H54 (cell line): Measurements from ENCODE around the gene CDKN2B-AS1.

Source experiments
- DNase-seq: peaks from one replicate; pipeline ENCODE4 v3.0.0; 2011; ENCODE audit warnings: low spot score, mixed read lengths; ENCODE audit not compliant: insufficient read length
- FAIRE-seq: peaks from 3 replicates; lab custom pipeline; 2011; peaks lifted over from hg19 to GRCh38; lab: Jason Lieb, UNC
- POLR2A ChIP-seq: IDR thresholded peaks from 2 replicates; pipeline ENCODE4 v1.6.1; 2011; ENCODE audit warnings: low read depth, mild to moderate bottlenecking, low read length

The CDKN2B-AS1 gene

DNA sequence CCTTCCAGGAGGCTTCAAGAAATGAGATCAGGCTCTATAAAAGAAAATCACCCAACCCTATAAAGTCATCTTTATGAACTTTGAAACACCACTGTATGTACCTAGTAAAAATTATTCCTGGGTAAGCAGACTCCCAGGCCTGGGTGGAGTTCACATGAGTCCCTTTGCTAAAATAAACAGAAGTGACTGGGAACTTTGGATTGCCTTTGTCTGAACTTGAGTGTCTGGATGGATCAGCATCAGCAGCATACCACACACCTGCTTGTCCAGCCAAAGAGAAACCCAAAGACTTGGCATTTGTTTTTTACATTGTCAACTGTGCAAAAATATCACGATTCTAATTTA, 94.1 kb downstream of the CDKN2B-AS1 start:
- FAIRE-seq (no peak), DNase-seq (no peak)

DNA sequence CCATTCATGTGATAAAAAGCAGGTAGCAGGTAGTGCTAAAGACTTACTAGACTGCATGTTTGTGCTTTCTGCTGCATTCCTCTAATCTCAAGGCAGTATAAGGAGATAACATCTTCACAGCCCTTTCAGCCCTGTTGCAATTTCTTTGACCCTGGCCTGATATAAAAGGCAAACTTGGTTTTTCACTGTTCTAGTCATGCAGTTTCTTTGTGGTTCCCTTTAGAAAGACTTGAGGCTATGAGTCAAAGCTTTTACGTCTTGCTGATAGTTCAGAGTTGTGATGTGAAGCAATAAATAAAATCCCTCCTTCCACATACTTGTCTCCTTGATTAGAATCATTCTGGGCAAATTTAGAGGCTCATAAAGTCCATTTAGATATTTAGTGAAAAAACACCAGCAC, 103.1 kb downstream of the CDKN2B-AS1 start:
- no peak for TF ChIP-seq POLR2A
- DNase-seq (no peak), FAIRE-seq (no peak)

More for the DNA sequence above, 94.1 kb downstream of the CDKN2B-AS1 start:
- no peak for TF ChIP-seq POLR2A

DNA sequence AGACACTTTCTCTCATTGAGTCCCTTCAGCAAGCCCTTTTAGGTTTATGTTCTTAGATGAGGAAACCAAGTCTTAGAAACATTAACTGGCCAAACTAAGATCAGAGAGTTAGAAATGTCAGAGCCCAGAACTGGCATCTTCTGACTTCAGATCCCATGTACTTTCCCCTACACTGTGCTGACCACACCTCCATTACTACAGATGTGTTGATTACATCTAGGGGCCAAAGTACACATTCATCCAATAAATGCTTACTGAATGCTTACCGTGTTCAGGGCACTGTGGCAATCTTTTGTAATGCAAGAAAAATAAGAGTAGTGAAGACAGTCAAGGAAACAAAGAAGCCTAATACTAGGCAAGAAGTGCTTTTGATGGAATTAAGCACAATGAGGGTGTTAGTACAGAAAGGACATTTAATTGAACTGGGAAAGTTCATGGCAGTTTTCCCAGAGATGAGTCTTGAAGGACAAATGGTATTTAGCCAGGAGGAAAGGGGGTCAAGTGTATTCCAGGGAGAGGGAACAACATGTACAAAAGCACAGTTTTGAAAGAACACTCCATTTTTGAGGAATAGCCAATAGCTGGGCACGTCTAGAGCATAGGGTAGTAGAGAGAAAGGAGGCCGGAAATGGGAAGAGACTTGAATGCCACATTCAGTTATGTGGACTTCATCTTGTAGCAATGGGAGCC, 104.2 kb downstream of the CDKN2B-AS1 start:
- DNase-seq = no peak
- TF ChIP-seq POLR2A = no peak
- FAIRE-seq = no peak

DNA sequence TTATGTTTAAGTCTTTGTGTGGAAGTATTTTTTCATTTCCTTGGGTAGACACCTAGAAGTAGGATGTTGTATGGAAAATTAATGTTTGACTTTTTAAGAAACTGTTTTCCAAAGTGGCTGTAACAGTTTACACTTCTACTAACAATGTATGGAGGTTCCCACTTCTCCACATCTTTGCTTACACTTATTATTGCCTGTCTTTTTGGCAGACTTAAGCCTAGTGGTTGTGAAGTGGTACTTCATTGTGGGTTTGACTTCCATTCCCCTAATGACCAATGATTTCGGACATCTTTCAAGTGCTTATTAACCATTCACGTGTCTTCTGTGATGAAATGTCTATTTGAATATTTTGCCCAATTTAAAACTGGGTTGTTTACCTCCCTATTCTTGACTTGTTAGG, 106.0 kb downstream of the CDKN2B-AS1 start:
- TF ChIP-seq POLR2A = no peak
- no peak for FAIRE-seq
- no peak for DNase-seq

DNA sequence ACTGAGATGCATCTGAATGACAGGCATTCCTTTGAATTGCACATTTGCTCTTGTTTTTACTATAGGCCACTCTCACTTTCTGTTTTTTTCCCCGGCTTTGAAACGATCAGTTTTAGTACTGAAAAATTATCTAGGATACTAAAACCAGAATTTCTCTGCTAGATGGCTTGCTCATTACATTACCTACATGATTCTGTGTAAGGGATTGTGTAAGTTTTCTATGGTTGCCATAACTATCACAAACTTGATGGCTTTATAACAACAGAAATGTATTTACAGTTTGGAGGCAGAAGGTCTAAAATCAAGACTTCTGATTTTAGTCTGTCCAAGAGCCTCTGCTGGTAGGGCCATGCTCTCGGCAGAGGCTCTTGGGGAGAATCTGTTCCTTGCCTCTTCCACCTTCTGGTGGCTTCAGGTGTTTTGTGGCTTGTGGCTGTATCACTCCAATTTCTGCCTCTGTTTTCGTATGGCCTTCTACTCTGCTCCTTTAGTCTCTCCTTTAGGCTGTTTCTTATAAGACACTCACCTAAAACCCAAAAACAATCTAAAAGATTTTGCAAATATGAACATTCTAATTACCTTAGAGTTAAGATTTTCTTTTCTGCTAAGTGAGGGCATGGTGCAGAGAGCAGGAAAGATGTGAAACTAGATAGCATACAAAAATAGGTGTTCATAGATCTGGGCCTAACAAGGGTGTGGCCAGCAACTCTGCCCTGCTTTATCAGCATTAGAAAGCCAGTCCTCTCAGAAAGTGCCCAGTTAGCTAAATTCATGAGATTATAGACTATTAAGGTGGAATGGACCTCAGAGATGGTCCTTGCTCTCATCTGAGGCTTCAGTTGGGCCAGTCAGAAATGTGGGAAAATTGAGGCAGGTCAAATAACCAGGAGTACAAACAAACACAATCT, 107.8 kb downstream of the CDKN2B-AS1 start:
- DNase-seq (no peak), FAIRE-seq (no peak)
- no peak for TF ChIP-seq POLR2A

DNA sequence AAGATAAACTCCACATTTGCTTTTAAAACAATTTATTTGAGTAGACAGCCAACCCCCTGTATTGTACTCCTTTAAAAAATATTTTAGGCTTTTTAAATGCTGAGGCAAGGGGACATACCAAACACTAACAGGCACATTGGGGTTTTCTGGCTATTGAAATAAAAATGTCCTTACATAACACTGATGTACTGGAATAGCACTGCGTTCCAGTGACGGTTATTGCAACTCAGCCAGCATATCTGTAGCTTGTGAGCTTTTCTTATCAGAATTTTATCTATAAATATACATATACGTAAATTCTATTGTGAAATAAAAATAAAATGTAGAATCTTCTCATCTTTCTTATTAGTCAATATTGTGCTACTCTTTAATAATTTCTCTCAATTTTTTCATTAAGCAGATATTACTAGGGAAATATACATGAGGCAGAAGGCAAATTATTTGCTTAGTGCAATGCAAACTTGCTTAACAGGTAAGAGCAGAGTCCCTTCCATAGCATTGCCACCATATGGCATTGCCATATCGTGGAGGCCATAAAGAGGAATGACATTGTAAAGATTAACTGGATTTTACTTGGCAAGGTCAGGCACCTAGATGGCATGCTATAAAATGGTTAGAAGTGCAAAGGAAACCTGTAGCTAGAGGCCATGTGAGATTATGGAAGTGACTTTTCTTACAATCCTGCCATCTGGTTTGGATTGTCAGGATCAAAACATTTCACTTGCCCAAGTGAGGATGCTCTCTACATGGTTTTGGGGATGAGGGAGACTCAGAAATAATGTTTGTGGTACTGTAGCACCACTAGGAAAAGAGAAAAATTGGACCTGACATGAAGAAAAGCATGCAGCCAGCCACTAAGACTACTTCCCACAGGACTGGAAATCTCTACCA, 109.3 kb downstream of the CDKN2B-AS1 start:
- TF ChIP-seq POLR2A = no peak
- FAIRE-seq (no peak), DNase-seq (no peak)

DNA sequence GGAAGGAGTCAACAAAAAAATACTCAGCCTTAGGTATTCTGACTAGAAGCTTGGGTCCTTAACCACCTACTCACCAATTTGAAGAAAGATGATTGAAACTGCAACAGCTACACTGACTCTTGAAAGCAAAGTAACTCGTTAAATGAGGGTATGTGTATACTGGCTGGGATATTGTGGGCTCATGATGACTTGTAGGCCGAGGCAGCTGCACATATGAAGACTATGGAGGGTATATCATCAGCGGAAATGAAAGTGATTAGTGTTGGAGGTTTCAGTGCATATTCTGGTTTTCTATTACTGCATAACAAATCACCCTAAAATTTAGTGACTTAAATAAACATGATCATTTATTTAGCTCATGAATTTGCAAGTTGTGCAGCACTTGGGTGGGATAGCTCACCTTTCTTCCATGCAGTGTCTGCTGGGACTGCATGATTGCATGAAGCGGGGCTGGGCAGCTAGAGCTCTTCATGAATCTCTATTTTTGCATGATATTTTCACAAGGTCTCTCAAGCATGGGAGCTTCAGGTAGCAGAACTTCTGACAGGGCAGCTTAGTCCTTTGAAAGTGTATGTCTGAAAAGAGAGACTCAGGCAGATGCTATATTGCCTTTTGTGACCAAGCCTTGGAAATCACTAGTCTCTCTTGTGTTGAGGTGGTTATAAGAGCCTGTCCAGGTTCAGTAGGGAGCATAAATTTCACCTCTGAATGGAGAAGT, 110.6 kb downstream of the CDKN2B-AS1 start:
- TF ChIP-seq POLR2A = no peak
- DNase-seq (no peak), FAIRE-seq (no peak)

DNA sequence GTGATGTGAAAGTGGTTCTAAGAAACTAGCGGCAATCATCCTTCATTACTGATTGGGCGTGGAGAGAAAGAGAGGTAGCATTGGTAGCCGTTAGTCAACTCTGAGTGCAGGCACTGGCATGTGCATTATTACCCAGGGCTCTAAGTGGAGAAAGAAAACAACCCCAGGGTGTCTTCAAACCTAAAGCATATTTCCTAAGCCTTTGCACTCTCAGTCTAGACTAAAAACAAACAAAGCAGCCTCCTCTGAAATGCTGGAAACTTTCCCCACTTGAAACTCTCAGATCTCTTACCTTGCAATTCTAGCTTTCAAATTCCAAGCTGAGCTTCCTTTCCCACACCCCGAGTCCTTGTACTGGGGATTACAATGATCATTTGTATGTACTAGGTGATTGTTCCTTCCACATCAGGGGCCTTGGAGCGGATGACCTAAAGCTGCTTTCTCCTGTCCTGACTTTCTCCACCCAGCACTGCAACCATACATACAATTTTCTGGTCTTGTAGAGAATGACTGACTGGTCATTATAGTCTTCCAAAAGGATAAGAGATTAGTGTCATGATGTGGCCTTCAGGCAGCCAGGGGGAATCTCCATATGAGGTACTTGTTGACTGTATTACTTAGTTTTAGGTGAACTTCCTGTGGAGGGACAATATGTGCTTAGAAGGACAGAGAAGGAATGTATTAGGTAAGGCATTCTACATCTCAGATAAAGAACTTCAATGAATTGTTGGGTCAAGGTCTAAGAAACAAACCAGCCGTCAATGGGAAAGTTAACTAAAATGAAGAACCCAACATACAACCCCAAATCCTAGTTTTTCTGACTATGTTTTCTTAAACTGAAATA, 112.8 kb downstream of the CDKN2B-AS1 start:
- FAIRE-seq (no peak), DNase-seq (no peak)
- no peak for TF ChIP-seq POLR2A

DNA sequence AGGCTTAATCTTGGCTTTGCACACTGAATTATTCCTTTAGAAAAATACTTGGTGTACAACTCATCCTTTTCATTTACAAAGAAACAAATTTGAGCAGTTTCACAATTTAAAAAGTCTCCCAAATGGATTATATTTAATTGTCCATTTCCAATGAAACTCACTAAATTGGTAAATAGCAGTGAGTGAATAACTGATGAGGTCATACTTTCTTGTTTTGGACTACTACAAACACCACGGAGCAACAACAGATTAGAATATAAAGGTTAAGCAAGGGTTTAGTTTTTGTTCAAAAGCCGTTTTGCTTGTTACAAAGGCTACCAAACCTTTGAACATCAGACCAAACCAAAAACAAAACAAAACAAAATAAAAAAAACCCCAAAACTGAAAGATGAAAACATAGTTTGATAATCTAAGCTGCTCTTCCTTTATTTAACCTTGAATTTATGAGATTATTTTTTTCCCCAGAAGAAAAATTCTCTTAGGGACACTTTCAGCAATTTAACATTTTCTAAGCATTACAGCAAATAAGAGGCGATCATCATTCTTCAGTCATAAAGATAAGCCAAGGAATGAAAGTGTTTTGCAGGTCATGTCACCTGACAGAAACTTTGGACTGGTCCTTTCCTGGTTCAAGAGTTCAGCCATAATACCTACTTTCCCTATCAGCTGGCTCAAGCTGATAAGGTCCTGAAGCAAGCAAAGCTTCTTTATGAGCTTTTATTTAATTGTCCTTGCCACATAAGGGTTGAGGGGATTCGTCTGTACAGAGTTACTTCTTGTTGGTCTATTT, 114.2 kb downstream of the CDKN2B-AS1 start:
- TF ChIP-seq POLR2A = no peak
- FAIRE-seq = no peak
- no peak for DNase-seq

DNA sequence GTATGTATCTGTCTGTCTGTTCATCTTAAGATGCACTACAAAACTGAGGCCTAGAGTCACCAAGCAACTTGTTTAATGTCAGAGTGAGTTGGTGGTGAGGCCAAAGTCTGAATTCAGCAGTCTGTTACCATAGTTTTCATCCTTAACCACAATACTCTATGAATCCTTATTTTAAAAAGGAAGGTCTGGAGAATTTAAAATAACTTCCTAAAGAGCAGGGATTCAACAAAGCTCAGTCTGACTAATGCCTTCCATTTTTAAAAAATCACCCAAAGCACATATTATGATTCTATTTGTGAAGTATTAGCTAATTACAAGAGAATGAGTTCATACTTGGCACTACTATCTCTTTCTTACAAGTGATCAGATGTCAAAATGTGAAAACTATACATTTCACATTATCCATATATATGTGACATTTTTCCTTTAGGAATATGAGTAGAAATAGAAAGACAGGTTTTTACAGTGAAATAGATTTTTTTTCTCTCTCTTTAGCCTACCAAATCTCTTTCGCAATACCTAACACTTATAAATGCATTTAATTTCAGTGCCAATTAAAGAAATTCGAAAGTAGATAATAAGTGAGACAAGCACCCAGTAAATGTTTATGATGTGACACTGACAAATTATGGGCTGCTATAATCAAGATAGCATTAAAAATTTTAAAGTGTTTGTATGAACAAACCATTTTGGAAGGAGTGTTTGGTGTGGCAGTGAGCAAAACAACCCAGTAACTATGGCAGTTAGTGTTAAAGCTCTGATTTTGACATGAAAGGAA, 116.8 kb downstream of the CDKN2B-AS1 start:
- DNase-seq = no peak
- no peak for FAIRE-seq
- TF ChIP-seq POLR2A = no peak

DNA sequence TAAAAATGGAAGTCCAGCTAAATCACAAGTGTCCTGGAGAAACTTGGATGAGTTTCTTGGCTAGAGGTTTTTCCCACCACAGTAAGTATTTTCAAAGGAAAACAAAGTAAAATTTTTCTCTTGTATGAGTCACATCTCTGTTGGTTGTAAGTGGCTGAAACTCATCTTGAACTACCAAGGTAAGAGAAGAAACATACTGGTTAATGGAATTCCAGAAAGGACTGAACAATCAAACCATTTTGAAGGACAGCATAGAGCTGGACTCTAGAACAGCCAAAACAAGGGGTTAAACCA, 117.3 kb downstream of the CDKN2B-AS1 start:
- no peak for TF ChIP-seq POLR2A
- DNase-seq (no peak), FAIRE-seq (no peak)
